NB4 (cell line): ENCODE data around the gene NHLRC2.

ENCODE experiments used
- DNase-seq: peaks from one replicate; pipeline ENCODE4 v3.0.0; 2010; ENCODE audit warnings: low read depth
- H3K4me3 ChIP-seq: one replicate; pipeline ENCODE4 v1.5.1; 2011; ENCODE audit warnings: mild to moderate bottlenecking, low read depth, low read length, moderate library complexity
- CTCF ChIP-seq: IDR thresholded peaks from one replicate; pipeline ENCODE4 v1.5.1; 2012; ENCODE audit warnings: low read depth, low read length
- MAX ChIP-seq: IDR thresholded peaks from 2 replicates; pipeline ENCODE4 v1.6.1; 2011; ENCODE audit warnings: low read depth, low read length
- MYC ChIP-seq: IDR thresholded peaks from 2 replicates; pipeline ENCODE4 v1.6.1; 2011; ENCODE audit warnings: low read depth, low read length
- POLR2A ChIP-seq: IDR thresholded peaks from 2 replicates; pipeline ENCODE4 v1.6.1; 2011; ENCODE audit warnings: mild to moderate bottlenecking; ENCODE audit not compliant: insufficient read length; ENCODE audit errors: extremely low read depth

Gene NHLRC2

GRCh38 chr10:113897693-113898618 lies 43.5 kb downstream of the NHLRC2 start:
- H3K4me3 ChIP-seq: no peak overlapping the region
- DNase-seq: peak; percentile 8
- TF ChIP-seq MYC: no peak
- TF ChIP-seq POLR2A: no peak
- TF ChIP-seq MAX: no peak
- no peak for TF ChIP-seq CTCF

- DNase-seq: no peak
- no peak overlapping the region for H3K4me3 ChIP-seq
- TF ChIP-seq POLR2A: no peak
- no peak for TF ChIP-seq CTCF
- TF ChIP-seq MAX: no peak
- TF ChIP-seq MYC: no peak
Measured at GRCh38 chr10:113899952-113900598, 45.6 kb downstream of the NHLRC2 start.

GRCh38 chr10:113905756-113906155 lies 51.3 kb downstream of the NHLRC2 start:
- peak; percentile 23 for DNase-seq
- H3K4me3 ChIP-seq: no peak overlapping the region
- TF ChIP-seq CTCF: peak; percentile 3
- TF ChIP-seq POLR2A: no peak

GRCh38 chr10:113907166-113907565 lies 52.7 kb downstream of the NHLRC2 start:
- no peak overlapping the region for H3K4me3 ChIP-seq
- DNase-seq: peak; percentile 43
- no peak for TF ChIP-seq CTCF
- TF ChIP-seq POLR2A: no peak
- no peak for TF ChIP-seq MYC
- TF ChIP-seq MAX: no peak

GRCh38 chr10:113908236-113908635 lies 53.8 kb downstream of the NHLRC2 start:
- no peak overlapping the region for H3K4me3 ChIP-seq
- TF ChIP-seq POLR2A (no peak), MYC (no peak), MAX (no peak), CTCF (no peak)
- no peak for DNase-seq
